Colonic mucosa (tissue), 4 donors: ENCODE data around the gene TSBP1. TPM values are rescaled to one million over a fixed set of nuclear protein-coding genes. Genes with fewer than 3 reads are reported as not detected.

ENCODE experiments used
- DNase-seq: peaks from one replicate; pipeline ENCODE4 v3.0.0-alpha.2; 2020
- H3K27ac ChIP-seq: fragments of 200-600 bp; one replicate; pipeline ENCODE4 v1.8.0; 2021
- H3K27me3 ChIP-seq: fragments of 200-600 bp; one replicate; pipeline ENCODE4 v1.8.0; 2021
- H3K36me3 ChIP-seq: fragments of 200-600 bp; one replicate; pipeline ENCODE4 v1.8.0; 2021
- H3K4me1 ChIP-seq: fragments of 200-600 bp; one replicate; pipeline ENCODE4 v1.8.0; 2021; ENCODE audit warnings: mild to moderate bottlenecking
- H3K4me3 ChIP-seq: fragments of 200-600 bp; one replicate; pipeline ENCODE4 v1.8.0; 2021
- H3K9ac ChIP-seq, 2 donors: one replicate each; pipeline ENCODE4 v1.7.0; 2013; ENCODE audit warnings: control low read depth in 2 of 2, low read depth in 2 of 2, low read length in 2 of 2
- H3K9me3 ChIP-seq: fragments of 200-600 bp; one replicate; pipeline ENCODE4 v1.8.0; 2021
- intact Hi-C: fragments of 100-400 bp; cut with DNase I; formaldehyde crosslinking; loops from one replicate; pipeline ENCODE4 v1.14.1; 2022
- total RNA-seq, 2 donors: library from RNA; stranded (reverse); fragmentation: NEBNext Ultra II Directional in 1 of 2; extraction: Animal tissue kit (Norgen Biotek cat#: 25700) in 1 of 2; gene quantifications; one replicate each; pipeline ENCODE4 v1.2.1, GENCODE V29; 2021
- TF ChIP-seq, protein P1 (sequence below): fragments of 200-600 bp; IDR thresholded peaks from one replicate; pipeline ENCODE4 v1.8.0; 2022; ENCODE audit warnings: antibody characterized with exemption, mild to moderate bottlenecking
- donor health status: healthy.
- donor health status: DM: no; HTN: no; CAD: no.
- donor health status: DM: no; HTN: no; CAD: no.

Gene TSBP1, protein sequence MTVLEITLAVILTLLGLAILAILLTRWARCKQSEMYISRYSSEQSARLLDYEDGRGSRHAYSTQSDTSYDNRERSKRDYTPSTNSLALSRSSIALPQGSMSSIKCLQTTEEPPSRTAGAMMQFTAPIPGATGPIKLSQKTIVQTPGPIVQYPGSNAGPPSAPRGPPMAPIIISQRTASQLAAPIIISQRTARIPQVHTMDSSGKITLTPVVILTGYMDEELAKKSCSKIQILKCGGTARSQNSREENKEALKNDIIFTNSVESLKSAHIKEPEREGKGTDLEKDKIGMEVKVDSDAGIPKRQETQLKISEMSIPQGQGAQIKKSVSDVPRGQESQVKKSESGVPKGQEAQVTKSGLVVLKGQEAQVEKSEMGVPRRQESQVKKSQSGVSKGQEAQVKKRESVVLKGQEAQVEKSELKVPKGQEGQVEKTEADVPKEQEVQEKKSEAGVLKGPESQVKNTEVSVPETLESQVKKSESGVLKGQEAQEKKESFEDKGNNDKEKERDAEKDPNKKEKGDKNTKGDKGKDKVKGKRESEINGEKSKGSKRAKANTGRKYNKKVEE
- not detected for total RNA-seq

DNA sequence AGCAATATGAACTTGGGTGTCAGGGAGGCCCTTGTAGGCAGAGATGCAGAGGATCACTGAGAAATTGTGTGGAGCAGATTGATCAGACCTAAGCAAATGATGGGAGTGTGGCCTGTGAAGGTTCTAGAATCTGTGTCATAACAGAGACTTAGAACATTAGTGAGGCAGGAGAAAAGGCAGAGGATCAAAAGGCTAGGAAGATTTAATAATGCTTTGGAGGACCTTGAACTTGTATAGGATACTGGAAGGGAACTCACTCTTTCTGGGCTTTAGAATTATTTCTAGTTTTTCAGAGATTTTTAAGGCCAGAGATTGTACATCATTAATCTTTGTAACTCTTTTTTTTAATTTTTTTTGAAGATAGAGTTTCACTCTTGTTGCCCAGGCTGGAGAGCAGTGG, at the start of gene TSBP1:
TSS of gene TSBP1 (minus strand) at position 101 of the 400 bp plus-strand sequence. CDS start 197 bp downstream, outside the sequence.
- H3K36me3 ChIP-seq = no peaks in the 10 kb centered on the region
- H3K9me3 ChIP-seq = no peaks in the 10 kb centered on the region
- no peaks in the 10 kb centered on the region for H3K27me3 ChIP-seq
- TF ChIP-seq, protein P1, sequence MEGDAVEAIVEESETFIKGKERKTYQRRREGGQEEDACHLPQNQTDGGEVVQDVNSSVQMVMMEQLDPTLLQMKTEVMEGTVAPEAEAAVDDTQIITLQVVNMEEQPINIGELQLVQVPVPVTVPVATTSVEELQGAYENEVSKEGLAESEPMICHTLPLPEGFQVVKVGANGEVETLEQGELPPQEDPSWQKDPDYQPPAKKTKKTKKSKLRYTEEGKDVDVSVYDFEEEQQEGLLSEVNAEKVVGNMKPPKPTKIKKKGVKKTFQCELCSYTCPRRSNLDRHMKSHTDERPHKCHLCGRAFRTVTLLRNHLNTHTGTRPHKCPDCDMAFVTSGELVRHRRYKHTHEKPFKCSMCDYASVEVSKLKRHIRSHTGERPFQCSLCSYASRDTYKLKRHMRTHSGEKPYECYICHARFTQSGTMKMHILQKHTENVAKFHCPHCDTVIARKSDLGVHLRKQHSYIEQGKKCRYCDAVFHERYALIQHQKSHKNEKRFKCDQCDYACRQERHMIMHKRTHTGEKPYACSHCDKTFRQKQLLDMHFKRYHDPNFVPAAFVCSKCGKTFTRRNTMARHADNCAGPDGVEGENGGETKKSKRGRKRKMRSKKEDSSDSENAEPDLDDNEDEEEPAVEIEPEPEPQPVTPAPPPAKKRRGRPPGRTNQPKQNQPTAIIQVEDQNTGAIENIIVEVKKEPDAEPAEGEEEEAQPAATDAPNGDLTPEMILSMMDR = no peak
- H3K9ac ChIP-seq = no peak within 1 kb of the TSS
- no peak within 1 kb of the TSS for H3K4me3 ChIP-seq
- intact Hi-C loops = no loop called here
- DNase-seq = no peak
- no peaks in the 10 kb centered on the region for H3K4me1 ChIP-seq
- no peak within 1 kb of the TSS for H3K27ac ChIP-seq

DNA sequence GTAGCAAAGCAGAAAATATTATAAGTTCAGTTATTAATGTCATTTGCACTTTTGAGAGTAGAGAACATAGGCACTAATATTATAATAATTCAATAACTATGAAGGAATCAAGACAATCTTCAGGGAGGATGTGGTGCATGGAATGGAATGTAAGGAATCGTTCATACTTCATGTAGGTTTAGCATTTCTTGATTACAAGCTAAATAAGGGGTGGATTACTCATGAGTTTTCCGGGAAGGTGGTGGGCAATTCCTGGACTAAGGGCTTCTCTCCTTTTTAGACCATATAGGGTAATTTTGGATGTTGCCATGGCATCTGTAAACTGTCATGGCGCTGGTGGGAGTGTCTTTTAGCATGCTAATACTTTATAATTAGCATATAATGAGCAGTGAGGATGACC, 44.3 kb upstream of the TSBP1 start:
- Histone ChIP-seq H3K4me3 (no peak overlapping the region), H3K36me3 (no peaks in the 10 kb centered on the region), H3K27ac (no peak overlapping the region), H3K9ac (no peak overlapping the region), H3K27me3 (peaks cover 11% of the 10 kb centered on the region), H3K4me1 (peaks cover 5% of the 10 kb centered on the region), H3K9me3 (no peaks in the 10 kb centered on the region)
- TF ChIP-seq, protein P1 = no peak
- intact Hi-C loops = loop anchor here (5.0 to 10.0 kb wide), 2 partner anchors 286 to 449 kb away; no protein-coding TSS in a partner anchor
- no peak for DNase-seq

DNA sequence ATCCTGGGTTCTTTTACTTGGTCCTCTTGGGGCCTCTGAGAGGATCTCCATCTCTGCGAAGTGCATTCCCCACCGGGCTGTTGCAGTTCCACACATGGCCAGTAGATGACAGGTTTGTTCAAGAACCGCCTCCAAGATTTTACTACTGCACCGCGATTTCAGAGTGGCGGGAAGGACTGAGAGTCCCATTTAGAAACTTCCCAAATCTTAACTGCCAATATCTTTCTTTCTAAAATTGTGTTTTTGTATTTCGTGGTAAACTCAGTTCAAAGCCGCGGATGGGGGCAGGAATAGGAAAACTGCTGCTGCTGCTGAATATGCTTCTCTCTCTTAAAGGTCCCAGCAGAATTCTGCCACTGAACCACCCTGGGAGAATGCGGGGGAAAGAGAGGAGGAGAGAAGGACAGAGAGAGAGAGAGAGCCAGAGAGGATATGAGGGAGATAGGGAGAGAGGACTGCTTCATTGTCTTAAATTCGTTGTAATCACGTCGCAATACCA, 43.9 kb upstream of the TSBP1 start:
- Histone ChIP-seq H3K9me3 (no peaks in the 10 kb centered on the region), H3K9ac (no peak overlapping the region), H3K36me3 (no peaks in the 10 kb centered on the region), H3K27me3 (peaks cover 11% of the 10 kb centered on the region), H3K4me3 (no peak overlapping the region), H3K27ac (no peak overlapping the region), H3K4me1 (peaks cover 5% of the 10 kb centered on the region)
- TF ChIP-seq, protein P1 = peak; percentile 100
- DNase-seq = peak; percentile 82
- intact Hi-C loops = loop anchor here (2.0 to 10.0 kb wide), 3 partner anchors 287 to 449 kb away; no protein-coding TSS in a partner anchor

DNA sequence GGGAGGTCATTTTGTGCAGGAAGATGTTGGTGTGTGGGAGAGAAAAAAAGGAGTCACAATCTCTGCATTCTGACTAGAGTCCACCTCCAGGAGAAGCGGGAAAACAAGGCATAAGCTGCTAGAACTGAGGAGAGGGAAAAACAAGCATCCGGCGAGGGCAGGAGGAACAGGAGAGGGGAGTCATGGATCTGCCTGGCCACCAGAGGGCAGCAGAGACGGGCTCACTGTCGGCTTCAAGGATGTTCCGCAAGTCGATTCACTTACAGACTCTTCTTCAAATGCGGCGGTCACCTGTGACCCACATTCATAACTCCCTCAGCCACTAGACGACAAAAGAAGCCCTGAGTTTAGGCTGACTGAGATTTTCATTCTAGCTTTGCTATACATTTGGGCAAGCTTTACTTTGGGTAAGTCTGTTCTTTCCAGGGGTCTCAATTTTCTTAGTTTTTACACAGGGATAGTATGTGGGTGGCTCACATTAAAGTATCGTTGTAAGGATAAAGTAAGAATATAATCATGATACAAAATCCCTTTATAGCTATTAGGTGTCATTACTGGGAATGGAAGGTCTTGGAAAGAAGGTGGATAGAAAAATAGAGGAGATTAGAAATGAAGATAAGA, 41.8 kb upstream of the TSBP1 start:
- peaks cover 18% of the 10 kb centered on the region for H3K27me3 ChIP-seq
- peak; percentile 82 for DNase-seq
- peaks cover 5% of the 10 kb centered on the region for H3K4me1 ChIP-seq
- no peaks in the 10 kb centered on the region for H3K9me3 ChIP-seq
- H3K36me3 ChIP-seq = no peaks in the 10 kb centered on the region
- no peak overlapping the region for H3K27ac ChIP-seq
- no peak overlapping the region for H3K9ac ChIP-seq
- intact Hi-C loops = loop anchor here (2.0 to 10.0 kb wide), 2 partner anchors 373 to 451 kb away; no protein-coding TSS in a partner anchor
- no peak overlapping the region for H3K4me3 ChIP-seq
- TF ChIP-seq, protein P1 = peak; percentile 93

DNA sequence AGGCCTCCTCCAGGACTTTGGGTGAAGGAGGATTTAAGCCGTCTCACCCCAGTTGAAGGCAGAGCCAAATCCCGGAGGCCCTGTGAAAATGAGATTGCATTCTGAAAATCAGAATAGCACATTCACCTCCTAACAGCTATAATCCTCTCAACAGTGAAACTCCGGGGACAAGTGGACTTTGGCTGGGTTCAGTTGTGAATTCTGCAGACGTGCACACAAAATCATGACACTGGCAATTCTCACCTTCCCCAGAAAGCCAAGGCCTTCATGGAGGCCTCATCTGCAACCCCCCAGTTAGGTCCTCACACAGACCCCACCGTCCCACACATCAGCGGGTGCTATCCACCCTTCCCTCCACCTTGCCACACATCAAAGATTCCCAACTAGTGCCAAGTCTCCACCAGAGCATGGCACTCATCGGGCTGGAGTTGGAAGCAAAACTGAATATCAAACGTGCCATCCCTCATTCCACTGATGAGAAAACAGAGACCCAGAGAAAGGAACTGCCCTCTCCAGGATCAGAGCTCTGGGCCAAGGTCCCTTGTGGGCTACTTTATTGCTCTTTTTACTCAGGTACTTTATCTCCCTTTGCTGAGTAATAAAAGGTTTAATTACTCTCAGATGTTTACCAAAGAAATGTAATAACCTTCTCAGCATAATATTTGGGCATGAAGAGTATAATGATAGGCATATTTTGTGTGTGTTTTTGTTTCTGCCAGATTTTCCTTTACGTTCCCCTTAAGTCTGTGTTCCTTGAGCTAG, 40.0 kb upstream of the TSBP1 start:
- peak; percentile 25 for DNase-seq
- H3K27ac ChIP-seq = no peak overlapping the region

More for the DNA sequence above, 40.0 kb upstream of the TSBP1 start:
- intact Hi-C loops = loop anchor here (10.0 kb wide), 1 partner anchor 453 kb away; no protein-coding TSS in a partner anchor
- Histone ChIP-seq H3K4me3 (no peak overlapping the region), H3K27me3 (peaks cover 18% of the 10 kb centered on the region), H3K36me3 (no peaks in the 10 kb centered on the region), H3K9ac (no peak overlapping the region), H3K9me3 (no peaks in the 10 kb centered on the region), H3K4me1 (peaks cover 5% of the 10 kb centered on the region)
- TF ChIP-seq, protein P1 = no peak
